ENCODE data around the gene LSAMP.

DNA sequence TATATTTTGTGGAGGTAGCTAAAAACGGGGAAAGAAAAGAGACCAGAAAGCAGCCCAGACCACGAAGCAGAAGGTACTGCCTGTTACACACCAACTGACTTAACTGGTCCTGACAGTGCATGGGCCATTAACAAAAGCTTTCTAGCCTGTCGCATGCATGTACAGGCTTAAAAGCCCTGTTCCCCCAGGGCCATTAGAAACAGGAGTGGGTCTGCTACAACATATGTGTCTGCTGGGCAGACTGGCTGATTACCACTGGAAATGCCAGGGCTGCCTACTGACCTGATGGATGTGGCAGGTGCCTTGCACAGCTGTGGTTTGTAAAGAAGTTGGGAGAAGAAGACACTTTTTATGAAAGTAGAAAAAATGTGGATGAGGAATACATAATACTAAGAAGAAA, 684.6 kb downstream of the LSAMP start:
- TF ChIP-seq CTCF (IDR thresholded peaks at IDR 0.05) = no peak
- no peak for TF ChIP-seq POLR2A (IDR thresholded peaks at IDR 0.05)

All from lower leg skin (tissue), 3 donors.